Stimulated activated CD4-positive, alpha-beta T cell treated with anti-CD3 and anti-CD28 coated beads, Interleukin-4, amount 100 ng/mL, for 1 hour (primary cell): ENCODE data around the gene HDAC11.

Experiments
- DNase-seq: peaks from one replicate; pipeline ENCODE4 v3.0.0-alpha.2; 2020

The HDAC11 gene

GRCh38 chr3:13545952-13546454 is 65.9 kb downstream of the HDAC11 start:
- no peak for DNase-seq

- no peak for DNase-seq
Measured at GRCh38 chr3:13546667-13547171, 66.6 kb downstream of the HDAC11 start.

GRCh38 chr3:13547591-13548371 is 67.7 kb downstream of the HDAC11 start:
- no peak for DNase-seq

GRCh38 chr3:13548696-13549622 is 68.9 kb downstream of the HDAC11 start, which contains the start of gene FBLN2:
TSS of gene FBLN2 (plus strand) at chr3:13549125. CDS start at chr3:13570356, 21,231 bp downstream.
- peak; percentile 32 for DNase-seq

- no peak for DNase-seq
Measured at GRCh38 chr3:13549623-13550422, 69.7 kb downstream of the HDAC11 start.

- DNase-seq, result no peak
Measured at GRCh38 chr3:13550423-13550690, 70.3 kb downstream of the HDAC11 start.

GRCh38 chr3:13550791-13551360 is 70.8 kb downstream of the HDAC11 start:
- DNase-seq, result no peak

GRCh38 chr3:13552857-13553652 is 72.9 kb downstream of the HDAC11 start:
- DNase-seq, result no peak

GRCh38 chr3:13553686-13554085 is 73.6 kb downstream of the HDAC11 start:
- DNase-seq, result no peak

- DNase-seq, result no peak
Measured at GRCh38 chr3:13555753-13556152, 75.6 kb downstream of the HDAC11 start.
